ENCODE data around the gene HJURP.

DNA sequence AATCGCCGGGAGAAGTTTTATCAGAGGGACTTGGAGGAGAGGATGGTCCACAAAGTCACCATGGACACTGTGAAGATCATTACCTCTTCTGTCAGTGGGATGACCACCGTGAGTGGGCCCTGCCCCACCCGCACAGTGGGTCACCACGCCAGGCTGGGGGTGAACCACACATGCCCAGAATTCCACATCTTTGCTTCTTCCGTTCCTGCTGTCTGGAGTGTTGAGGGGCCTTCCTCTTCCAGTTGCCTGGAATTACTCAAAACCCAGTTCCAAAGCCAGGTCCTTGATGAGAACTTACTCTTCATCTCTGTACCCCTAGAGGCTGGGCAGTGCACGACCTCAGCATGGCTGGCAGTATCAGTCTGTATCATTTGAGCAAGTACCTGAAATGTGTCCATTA lies 54.1 kb downstream of the HJURP start:
- TF ChIP-seq, protein P1, sequence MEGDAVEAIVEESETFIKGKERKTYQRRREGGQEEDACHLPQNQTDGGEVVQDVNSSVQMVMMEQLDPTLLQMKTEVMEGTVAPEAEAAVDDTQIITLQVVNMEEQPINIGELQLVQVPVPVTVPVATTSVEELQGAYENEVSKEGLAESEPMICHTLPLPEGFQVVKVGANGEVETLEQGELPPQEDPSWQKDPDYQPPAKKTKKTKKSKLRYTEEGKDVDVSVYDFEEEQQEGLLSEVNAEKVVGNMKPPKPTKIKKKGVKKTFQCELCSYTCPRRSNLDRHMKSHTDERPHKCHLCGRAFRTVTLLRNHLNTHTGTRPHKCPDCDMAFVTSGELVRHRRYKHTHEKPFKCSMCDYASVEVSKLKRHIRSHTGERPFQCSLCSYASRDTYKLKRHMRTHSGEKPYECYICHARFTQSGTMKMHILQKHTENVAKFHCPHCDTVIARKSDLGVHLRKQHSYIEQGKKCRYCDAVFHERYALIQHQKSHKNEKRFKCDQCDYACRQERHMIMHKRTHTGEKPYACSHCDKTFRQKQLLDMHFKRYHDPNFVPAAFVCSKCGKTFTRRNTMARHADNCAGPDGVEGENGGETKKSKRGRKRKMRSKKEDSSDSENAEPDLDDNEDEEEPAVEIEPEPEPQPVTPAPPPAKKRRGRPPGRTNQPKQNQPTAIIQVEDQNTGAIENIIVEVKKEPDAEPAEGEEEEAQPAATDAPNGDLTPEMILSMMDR (IDR thresholded peaks at IDR 0.05; ENCODE audit: extremely low read depth in 1 of 2, insufficient read depth in 1 of 2, low read depth in 1 of 2, low read length in 2 of 2) = no peak
- TF ChIP-seq POLR2A (IDR thresholded peaks at IDR 0.05; ENCODE audit: low read depth, low read length) = no peak
- TF ChIP-seq EZH2 (IDR thresholded peaks at IDR 0.05; ENCODE audit: borderline replicate concordance, low read depth, low read length, severe bottlenecking) = no peak
- TF ChIP-seq FOS (IDR thresholded peaks at IDR 0.05; ENCODE audit: borderline replicate concordance, insufficient read depth, low read length) = no peak
